NCI-H774 (cell line): Measurements from ENCODE around the gene OR8H1.

Experiments
- DNase-seq: peaks from one replicate; lab custom pipeline; 2025; lab: John Stamatoyannopoulos, UW

The OR8H1 gene

DNA sequence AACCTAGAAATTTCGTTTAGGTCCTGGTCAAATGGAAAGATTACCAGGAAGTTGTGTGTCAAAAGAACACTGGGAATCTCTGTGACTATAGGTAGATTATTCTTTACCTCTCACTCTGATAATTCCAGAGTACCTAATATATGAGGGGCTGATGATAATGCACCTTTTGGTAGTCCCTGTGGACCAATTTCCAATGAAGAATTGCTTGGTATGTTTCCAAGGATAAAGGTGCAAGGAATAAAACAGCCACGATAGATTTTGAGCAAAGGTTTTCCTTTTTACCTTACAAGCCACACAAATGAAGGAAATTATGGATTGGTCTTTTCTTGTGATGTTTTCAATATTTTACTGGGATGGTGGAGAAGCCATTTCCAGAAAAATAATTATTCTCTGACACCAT is at the start of gene OR8H1:
OR8H1 (minus strand) TSS at position 101 of the 400 bp plus-strand sequence. CDS start 1,192 bp downstream, outside the sequence.
- no peak for DNase-seq

- DNase-seq = no peak
Measured at GRCh38 chr11:56340289-56340688, 48.2 kb upstream of the OR8H1 start.

GRCh38 chr11:56333156-56333555 is 41.1 kb upstream of the OR8H1 start:
- DNase-seq = no peak

GRCh38 chr11:56331861-56332491 is 39.9 kb upstream of the OR8H1 start:
- peak; percentile 6 for DNase-seq

DNA sequence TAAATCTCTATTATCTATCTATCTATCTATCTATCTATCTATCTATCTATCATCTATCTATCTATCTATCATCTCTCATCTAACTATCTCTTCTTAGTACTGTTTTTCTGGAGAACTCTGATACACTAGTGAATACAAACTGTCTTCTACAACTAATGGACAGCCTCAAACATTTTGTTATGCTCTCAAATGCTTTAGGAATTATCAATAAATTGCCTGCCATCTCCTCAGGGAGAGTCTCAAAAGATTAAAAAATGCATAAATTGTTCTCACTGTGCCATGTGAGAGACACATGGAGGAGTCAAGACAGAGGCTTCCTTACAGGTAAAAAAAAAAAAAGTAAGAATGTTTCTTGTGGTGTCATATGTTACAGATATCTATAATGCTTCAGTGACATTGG is 22.8 kb upstream of the OR8H1 start, which contains the start of gene OR8K3:
OR8K3 (plus strand) TSS at position 301 of the 400 bp plus-strand sequence. CDS start 3,163 bp downstream, outside the sequence.
- DNase-seq = no peak

- DNase-seq = no peak
Measured at GRCh38 chr11:56307836-56308235, 15.8 kb upstream of the OR8H1 start.

DNA sequence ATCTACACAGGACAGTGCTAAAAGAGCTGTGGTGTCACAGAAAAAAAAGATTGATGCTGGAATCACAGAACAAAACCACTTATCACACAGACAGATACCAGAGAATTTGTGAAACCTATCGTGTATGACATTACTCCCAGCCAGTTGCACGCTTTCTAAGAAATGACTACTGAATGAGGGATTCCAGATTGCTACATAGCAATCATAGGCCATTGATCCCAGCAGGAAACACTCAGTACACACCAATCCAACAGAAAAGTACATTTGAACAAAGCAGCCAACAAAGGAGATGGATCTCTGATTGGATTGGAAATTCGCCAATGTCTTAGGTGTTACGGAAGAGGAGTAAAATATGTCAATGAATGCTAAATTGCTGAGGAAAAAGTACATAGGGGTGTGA is 4.8 kb upstream of the OR8H1 start:
- DNase-seq = no peak

DNA sequence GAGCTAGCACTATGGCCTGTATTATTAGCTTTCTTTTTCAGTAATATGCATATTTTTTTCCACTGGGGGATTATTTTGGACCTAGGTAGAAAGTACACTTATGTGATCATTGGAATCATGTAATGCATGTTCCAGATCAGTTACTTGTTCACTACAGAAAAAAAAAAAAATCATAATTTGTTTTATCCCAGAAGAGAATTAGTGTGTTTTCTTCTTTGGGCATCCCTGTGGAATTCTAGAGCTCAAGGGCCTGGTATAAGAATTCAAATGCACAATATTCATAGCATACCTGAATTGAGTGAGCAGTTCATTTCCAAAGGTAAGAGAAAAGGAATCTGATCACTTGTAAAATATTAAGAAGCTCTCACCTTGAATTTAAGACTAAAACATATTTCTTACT is 18.2 kb downstream of the OR8H1 start, which contains the start of gene OR5T1:
OR5T1 (plus strand) TSS at position 301 of the 400 bp plus-strand sequence. CDS start 1,485 bp downstream, outside the sequence.
- no peak for DNase-seq

- no peak for DNase-seq
Measured at GRCh38 chr11:56271092-56271491, 21.0 kb downstream of the OR8H1 start.

- no peak for DNase-seq
Measured at GRCh38 chr11:56251954-56252353, 40.1 kb downstream of the OR8H1 start, which contains the start of gene OR5T3. TSS of gene OR5T3 (plus strand) at chr11:56252254. CDS start at chr11:56252254, 0 bp downstream.
